HG03575 (cell line): ENCODE measurements around the gene APOE.
"Not testable (repeated sequence)": the region's sequence is repeated elsewhere in the genome, so short reads cannot be mapped to it uniquely, and the experiment has no call there.

Source experiments
- ATAC-seq: cut with Tn5 transposase; IDR thresholded peaks from one replicate; pipeline ENCODE4 v1.9.1; 2021; ENCODE audit not compliant: unreplicated experiment, insufficient number of reproducible peaks, low FRiP score; ENCODE audit errors: extremely low read depth

The APOE gene

DNA sequence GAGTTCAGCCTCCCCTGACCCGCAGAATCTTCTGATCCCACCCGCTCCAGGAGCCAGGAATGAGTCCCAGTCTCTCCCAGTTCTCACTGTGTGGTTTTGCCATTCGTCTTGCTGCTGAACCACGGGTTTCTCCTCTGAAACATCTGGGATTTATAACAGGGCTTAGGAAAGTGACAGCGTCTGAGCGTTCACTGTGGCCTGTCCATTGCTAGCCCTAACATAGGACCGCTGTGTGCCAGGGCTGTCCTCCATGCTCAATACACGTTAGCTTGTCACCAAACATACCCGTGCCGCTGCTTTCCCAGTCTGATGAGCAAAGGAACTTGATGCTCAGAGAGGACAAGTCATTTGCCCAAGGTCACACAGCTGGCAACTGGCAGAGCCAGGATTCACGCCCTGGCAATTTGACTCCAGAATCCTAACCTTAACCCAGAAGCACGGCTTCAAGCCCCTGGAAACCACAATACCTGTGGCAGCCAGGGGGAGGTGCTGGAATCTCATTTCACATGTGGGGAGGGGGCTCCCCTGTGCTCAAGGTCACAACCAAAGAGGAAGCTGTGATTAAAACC lies 1.1 kb upstream of the APOE start:
- ATAC-seq, result no peak

DNA sequence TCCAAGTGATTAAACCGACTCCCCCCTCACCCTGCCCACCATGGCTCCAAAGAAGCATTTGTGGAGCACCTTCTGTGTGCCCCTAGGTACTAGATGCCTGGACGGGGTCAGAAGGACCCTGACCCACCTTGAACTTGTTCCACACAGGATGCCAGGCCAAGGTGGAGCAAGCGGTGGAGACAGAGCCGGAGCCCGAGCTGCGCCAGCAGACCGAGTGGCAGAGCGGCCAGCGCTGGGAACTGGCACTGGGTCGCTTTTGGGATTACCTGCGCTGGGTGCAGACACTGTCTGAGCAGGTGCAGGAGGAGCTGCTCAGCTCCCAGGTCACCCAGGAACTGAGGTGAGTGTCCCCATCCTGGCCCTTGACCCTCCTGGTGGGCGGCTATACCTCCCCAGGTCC lies 2.0 kb downstream of the APOE start:
- ATAC-seq, result no peak

DNA sequence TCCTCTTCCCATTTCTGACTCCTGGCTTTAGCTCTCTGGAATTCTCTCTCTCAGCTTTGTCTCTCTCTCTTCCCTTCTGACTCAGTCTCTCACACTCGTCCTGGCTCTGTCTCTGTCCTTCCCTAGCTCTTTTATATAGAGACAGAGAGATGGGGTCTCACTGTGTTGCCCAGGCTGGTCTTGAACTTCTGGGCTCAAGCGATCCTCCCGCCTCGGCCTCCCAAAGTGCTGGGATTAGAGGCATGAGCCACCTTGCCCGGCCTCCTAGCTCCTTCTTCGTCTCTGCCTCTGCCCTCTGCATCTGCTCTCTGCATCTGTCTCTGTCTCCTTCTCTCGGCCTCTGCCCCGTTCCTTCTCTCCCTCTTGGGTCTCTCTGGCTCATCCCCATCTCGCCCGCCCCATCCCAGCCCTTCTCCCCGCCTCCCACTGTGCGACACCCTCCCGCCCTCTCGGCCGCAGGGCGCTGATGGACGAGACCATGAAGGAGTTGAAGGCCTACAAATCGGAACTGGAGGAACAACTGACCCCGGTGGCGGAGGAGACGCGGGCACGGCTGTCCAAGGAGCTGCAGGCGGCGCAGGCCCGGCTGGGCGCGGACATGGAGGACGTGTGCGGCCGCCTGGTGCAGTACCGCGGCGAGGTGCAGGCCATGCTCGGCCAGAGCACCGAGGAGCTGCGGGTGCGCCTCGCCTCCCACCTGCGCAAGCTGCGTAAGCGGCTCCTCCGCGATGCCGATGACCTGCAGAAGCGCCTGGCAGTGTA lies 2.7 kb downstream of the APOE start:
- ATAC-seq, result no peak

GRCh38 chr19:44908836-44909261 lies 3.3 kb downstream of the APOE start:
- ATAC-seq, result no peak

DNA sequence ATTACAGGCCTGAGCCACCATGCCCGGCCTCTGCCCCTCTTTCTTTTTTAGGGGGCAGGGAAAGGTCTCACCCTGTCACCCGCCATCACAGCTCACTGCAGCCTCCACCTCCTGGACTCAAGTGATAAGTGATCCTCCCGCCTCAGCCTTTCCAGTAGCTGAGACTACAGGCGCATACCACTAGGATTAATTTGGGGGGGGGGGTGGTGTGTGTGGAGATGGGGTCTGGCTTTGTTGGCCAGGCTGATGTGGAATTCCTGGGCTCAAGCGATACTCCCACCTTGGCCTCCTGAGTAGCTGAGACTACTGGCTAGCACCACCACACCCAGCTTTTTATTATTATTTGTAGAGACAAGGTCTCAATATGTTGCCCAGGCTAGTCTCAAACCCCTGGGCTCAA lies 4.2 kb downstream of the APOE start:
- ATAC-seq, result no peak

DNA sequence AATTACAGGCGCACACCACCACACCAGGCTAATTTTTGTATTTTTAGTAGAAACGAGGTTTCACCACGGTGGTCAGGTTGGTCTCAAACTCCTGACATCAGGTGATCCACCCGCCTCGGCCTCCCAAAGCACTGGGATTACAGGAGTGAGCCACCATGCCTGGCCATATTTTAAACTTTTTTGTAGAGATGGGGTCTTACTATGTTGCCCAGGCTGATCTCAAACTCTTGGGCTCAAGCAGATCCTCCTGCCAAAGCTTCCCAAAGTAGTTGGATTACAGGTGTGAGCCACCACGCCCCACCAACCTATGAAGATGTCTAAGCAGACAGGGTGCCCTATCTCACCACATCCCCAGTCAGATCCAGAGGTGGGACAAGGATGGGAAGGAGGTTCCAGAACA lies 6.3 kb downstream of the APOE start:
- ATAC-seq, result not testable (repeated sequence)

DNA sequence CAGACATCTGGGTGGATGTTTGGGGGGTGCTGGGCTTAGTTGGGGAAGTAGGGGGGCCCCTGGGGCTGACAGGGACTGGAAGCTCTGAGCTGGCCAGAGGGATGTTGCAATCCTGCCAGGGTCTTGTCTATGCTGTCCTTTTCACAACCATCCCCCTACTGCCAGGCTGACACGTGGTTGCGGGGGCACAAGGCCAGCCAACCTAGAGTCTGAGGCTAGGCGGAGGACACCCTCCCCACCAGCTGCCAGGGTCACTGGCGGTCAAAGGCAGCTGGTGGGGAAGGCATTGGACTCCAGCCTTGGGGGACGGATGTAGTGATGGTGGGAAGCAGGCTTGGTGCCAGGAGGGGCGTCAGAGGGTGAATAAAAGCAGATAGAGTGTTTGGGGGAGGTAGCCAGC lies 7.3 kb downstream of the APOE start:
- ATAC-seq, result no peak

GRCh38 chr19:44913512-44914432 lies 8.2 kb downstream of the APOE start:
- not testable (repeated sequence) for ATAC-seq

GRCh38 chr19:44914433-44915206 lies 9.0 kb downstream of the APOE start, which contains the start of gene APOC1:
Gene APOC1, plus strand, starts transcription at chr19:44914608. Its CDS starts 284 bp downstream, at chr19:44914892.
- ATAC-seq, result not testable (repeated sequence)

DNA sequence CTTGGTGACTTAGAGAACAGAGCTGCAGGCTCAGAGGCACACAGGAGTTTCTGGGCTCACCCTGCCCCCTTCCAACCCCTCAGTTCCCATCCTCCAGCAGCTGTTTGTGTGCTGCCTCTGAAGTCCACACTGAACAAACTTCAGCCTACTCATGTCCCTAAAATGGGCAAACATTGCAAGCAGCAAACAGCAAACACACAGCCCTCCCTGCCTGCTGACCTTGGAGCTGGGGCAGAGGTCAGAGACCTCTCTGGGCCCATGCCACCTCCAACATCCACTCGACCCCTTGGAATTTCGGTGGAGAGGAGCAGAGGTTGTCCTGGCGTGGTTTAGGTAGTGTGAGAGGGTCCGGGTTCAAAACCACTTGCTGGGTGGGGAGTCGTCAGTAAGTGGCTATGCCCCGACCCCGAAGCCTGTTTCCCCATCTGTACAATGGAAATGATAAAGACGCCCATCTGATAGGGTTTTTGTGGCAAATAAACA lies 18.7 kb downstream of the APOE start:
- ATAC-seq, result no peak

- no peak for ATAC-seq
Observed at GRCh38 chr19:44925114-44925891, 19.7 kb downstream of the APOE start.

DNA sequence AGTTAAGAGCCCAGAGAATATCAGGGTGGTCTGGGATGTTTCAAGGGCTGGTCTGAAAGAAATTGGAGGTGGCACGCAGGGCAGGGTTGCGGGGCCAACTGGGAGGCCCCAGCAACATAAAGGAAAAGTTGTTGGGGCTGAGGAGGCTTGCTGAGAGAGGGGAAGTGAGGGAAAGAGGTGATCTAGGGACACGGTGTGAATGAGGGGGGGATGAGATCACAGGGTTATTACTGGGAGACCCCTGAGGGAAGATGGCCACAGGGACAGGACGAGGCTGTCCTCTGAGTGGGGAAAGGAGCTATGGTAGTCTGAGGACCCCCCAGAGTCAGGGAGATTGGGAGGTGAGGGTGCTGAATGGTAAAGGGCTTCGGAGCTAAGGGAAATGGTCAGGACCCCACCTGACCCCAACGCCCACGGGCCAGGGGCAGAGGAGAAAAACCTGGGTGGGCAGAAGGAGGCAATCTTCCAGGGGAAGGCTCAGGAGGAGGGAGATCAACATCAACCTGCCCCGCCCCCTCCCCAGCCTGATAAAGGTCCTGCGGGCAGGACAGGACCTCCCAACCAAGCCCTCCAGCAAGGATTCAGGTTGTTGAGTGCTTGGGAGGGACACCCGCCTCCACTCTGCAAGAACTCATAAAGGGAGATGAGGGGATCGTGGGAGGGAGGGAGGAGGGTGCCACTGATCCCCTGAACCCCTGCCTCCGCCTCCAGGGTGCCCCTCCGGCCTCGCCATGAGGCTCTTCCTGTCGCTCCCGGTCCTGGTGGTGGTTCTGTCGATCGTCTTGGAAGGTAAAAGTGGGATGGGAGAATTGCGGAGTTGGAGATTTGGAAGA lies 20.9 kb downstream of the APOE start:
- not testable (repeated sequence) for ATAC-seq

DNA sequence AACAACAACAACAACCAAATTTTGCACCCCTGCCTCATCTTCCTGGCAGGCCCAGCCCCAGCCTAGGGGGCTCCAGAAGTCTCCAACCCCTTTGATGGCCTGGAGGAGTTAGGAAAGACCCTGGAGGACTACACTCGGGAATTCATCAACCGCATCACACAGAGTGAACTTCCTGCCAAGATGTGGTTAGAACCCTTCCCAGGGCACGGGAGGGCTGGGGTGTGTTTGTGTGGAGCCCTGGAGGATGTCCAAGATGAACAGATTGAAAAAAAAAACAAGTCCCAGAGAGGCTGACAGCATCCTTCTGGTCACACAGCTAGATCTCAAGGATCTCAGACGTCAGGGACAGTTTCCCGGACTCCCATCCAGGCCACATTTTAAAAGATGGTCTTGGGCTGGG lies 22.1 kb downstream of the APOE start:
- no peak for ATAC-seq

DNA sequence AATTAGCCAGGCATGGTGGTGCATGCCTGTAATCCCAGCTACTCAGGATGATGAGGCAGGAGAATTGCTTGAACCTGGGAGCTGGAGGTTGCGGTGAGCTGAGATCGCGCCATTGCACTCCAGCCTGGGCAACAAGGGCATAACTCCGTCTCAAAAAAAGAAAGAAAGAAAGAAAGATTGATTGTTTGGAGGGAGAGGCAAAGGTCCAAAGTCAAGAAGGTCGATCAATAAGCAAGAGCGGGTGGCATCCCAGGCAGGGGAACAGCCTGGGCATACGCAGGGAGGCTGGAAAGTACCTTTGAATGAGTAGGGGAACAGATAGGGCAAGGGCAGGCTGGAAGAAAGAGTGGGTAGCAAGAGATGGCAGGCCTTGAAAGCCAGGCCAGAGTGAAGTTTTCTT lies 24.5 kb downstream of the APOE start:
- no peak for ATAC-seq

DNA sequence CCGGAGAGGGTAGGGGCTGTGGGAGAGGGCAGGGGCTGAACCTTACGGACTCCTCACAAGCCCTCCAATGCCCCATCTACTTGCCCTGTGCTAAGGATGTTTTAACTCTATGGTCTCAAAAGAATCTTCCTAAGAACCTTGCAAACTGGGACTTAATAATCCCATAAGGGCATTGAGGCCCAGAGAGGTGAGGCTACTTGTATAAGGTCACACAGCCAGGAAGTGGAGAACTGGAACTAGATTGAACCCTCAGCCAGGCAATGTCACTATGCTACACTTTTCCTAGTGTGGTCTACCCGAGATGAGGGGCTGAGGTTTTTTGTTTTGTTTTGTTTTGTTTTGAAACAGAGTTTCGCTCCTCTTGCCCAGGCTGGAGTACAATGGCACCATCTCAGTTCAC lies 25.9 kb downstream of the APOE start:
- ATAC-seq, result no peak

- ATAC-seq, result no peak
Observed at GRCh38 chr19:44939668-44940067, 34.1 kb downstream of the APOE start.

GRCh38 chr19:44942067-44942571 lies 36.5 kb downstream of the APOE start, which contains the start of gene APOC4:
Gene APOC4, plus strand, starts transcription at chr19:44942237. Its CDS starts 41 bp downstream, at chr19:44942278.
- no peak for ATAC-seq
